Neural cell (in vitro differentiated cells): Measurements from ENCODE around the gene DEPDC5.

Experiments
- EP300 ChIP-seq: fragments of 450-650 bp; conservative IDR thresholded peaks from 2 replicates; pipeline ENCODE4 v1.6.1; 2014; ENCODE audit warnings: antibody characterized with exemption, mild to moderate bottlenecking, moderate library complexity; ENCODE audit not compliant: poor library complexity, severe bottlenecking
- EZH2 ChIP-seq: fragments of 200-600, 300-800 bp; shearing (Covaris generic), sonication (generic); IDR thresholded peaks from 2 replicates; pipeline ENCODE4 v1.6.1; 2014; ENCODE audit warnings: antibody characterized with exemption, low read length, borderline replicate concordance, mild to moderate bottlenecking; ENCODE audit not compliant: insufficient read depth, poor library complexity, severe bottlenecking
- TAF1 ChIP-seq: IDR thresholded peaks from 2 replicates; pipeline ENCODE4 v1.6.1; 2012; ENCODE audit warnings: low read depth
- TF ChIP-seq, protein P1 (sequence below): fragments of 450-650 bp; IDR thresholded peaks from 2 replicates; pipeline ENCODE4 v1.5.1; 2014; ENCODE audit warnings: antibody characterized with exemption, mild to moderate bottlenecking, moderate library complexity; ENCODE audit not compliant: poor library complexity, severe bottlenecking
- TF ChIP-seq, protein P2 (sequence below): IDR thresholded peaks from 2 replicates; pipeline ENCODE4 v1.6.1; 2012; ENCODE audit warnings: borderline replicate concordance

GRCh38 chr22:31926024-31926423 lies 172.2 kb downstream of the DEPDC5 start:
- TF ChIP-seq, protein P1, sequence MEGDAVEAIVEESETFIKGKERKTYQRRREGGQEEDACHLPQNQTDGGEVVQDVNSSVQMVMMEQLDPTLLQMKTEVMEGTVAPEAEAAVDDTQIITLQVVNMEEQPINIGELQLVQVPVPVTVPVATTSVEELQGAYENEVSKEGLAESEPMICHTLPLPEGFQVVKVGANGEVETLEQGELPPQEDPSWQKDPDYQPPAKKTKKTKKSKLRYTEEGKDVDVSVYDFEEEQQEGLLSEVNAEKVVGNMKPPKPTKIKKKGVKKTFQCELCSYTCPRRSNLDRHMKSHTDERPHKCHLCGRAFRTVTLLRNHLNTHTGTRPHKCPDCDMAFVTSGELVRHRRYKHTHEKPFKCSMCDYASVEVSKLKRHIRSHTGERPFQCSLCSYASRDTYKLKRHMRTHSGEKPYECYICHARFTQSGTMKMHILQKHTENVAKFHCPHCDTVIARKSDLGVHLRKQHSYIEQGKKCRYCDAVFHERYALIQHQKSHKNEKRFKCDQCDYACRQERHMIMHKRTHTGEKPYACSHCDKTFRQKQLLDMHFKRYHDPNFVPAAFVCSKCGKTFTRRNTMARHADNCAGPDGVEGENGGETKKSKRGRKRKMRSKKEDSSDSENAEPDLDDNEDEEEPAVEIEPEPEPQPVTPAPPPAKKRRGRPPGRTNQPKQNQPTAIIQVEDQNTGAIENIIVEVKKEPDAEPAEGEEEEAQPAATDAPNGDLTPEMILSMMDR: no peak
- TF ChIP-seq EZH2 (no peak), EP300 (no peak), TAF1 (no peak)
- TF ChIP-seq, protein P2, sequence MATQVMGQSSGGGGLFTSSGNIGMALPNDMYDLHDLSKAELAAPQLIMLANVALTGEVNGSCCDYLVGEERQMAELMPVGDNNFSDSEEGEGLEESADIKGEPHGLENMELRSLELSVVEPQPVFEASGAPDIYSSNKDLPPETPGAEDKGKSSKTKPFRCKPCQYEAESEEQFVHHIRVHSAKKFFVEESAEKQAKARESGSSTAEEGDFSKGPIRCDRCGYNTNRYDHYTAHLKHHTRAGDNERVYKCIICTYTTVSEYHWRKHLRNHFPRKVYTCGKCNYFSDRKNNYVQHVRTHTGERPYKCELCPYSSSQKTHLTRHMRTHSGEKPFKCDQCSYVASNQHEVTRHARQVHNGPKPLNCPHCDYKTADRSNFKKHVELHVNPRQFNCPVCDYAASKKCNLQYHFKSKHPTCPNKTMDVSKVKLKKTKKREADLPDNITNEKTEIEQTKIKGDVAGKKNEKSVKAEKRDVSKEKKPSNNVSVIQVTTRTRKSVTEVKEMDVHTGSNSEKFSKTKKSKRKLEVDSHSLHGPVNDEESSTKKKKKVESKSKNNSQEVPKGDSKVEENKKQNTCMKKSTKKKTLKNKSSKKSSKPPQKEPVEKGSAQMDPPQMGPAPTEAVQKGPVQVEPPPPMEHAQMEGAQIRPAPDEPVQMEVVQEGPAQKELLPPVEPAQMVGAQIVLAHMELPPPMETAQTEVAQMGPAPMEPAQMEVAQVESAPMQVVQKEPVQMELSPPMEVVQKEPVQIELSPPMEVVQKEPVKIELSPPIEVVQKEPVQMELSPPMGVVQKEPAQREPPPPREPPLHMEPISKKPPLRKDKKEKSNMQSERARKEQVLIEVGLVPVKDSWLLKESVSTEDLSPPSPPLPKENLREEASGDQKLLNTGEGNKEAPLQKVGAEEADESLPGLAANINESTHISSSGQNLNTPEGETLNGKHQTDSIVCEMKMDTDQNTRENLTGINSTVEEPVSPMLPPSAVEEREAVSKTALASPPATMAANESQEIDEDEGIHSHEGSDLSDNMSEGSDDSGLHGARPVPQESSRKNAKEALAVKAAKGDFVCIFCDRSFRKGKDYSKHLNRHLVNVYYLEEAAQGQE: no peak
